HG03280 (cell line): ENCODE results near the gene RABL3.
A peak's percentile ranks its signal among the peaks of the same experiment; 100 is the strongest.
"Not testable (repeated sequence)": the region's sequence is repeated elsewhere in the genome, so short reads cannot be mapped to it uniquely, and the experiment has no call there.

Source experiments
- ATAC-seq: cut with Tn5 transposase; IDR thresholded peaks from one replicate; pipeline ENCODE4 v1.9.1; 2021; ENCODE audit warnings: mild to moderate bottlenecking, moderate library complexity; ENCODE audit not compliant: unreplicated experiment

RABL3 gene

GRCh38 chr3:120745466-120745865 is 3.1 kb upstream of the RABL3 start:
- ATAC-seq, result no peak

- ATAC-seq, result no peak
Measured at GRCh38 chr3:120743556-120744195, 1.4 kb upstream of the RABL3 start.

GRCh38 chr3:120742849-120743365 is 591 bp upstream of the RABL3 start:
- peak; percentile 18 for ATAC-seq

GRCh38 chr3:120741837-120742197 is 499 bp downstream of the RABL3 start:
- ATAC-seq, result peak; percentile 21

- ATAC-seq, result no peak
Measured at GRCh38 chr3:120741320-120741719, 996 bp downstream of the RABL3 start.

GRCh38 chr3:120738006-120738405 is 4.3 kb downstream of the RABL3 start:
- ATAC-seq, result not testable (repeated sequence)

GRCh38 chr3:120730576-120731542 is 11.5 kb downstream of the RABL3 start:
- no peak for ATAC-seq

GRCh38 chr3:120726791-120727190 is 15.5 kb downstream of the RABL3 start:
- ATAC-seq, result no peak

- not testable (repeated sequence) for ATAC-seq
Measured at GRCh38 chr3:120719167-120719834, 23.0 kb downstream of the RABL3 start.

- ATAC-seq, result no peak
Measured at GRCh38 chr3:120713262-120713661, 29.1 kb downstream of the RABL3 start.

GRCh38 chr3:120710369-120710768 is 31.9 kb downstream of the RABL3 start:
- no peak for ATAC-seq

- no peak for ATAC-seq
Measured at GRCh38 chr3:120708408-120708807, 33.9 kb downstream of the RABL3 start.

GRCh38 chr3:120706950-120707349 is 35.4 kb downstream of the RABL3 start:
- no peak for ATAC-seq

GRCh38 chr3:120705884-120706582 is 36.3 kb downstream of the RABL3 start:
- ATAC-seq, result no peak

- no peak for ATAC-seq
Measured at GRCh38 chr3:120699333-120699732, 43.0 kb downstream of the RABL3 start.

GRCh38 chr3:120693439-120694171 is 48.7 kb downstream of the RABL3 start:
- no peak for ATAC-seq

- ATAC-seq, result no peak
Measured at GRCh38 chr3:120689395-120689794, 52.9 kb downstream of the RABL3 start.

GRCh38 chr3:120688121-120688520 is 54.2 kb downstream of the RABL3 start:
- peak; percentile 93 for ATAC-seq

- ATAC-seq, result no peak
Measured at GRCh38 chr3:120685411-120685810, 56.9 kb downstream of the RABL3 start.

GRCh38 chr3:120684896-120685295 is 57.4 kb downstream of the RABL3 start:
- ATAC-seq, result no peak
